ENCODE results near the gene CD3D. TPM values are rescaled to one million over a fixed set of nuclear protein-coding genes. Genes with fewer than 3 reads are reported as not detected.

Gene CD3D
- total and polyA plus RNA-seq, 7 donors, result 1.4 to 57.0 (median 2.1) TPM; not detected in 3

DNA sequence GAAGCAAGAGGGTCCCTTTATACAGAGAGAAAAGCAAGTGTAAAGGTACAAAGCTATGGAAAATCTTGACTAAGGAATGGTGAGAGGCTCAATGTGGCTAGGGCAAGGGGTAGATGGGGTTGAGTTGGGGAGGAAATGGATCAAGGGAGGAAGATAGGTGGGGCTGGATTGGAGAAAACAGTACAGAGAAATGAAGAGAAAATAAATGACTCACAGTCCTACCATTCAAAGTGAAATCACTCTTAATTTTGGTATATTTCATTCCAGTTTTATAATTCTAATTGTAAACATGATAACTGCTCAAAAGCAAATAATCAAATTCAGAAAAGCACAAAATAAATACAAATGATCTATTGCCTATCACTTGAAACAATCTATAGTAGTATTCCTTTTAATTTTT lies 33.5 kb upstream of the CD3D start:
- intact Hi-C loops (cut with DNase I), result no loop called here
- Histone ChIP-seq H3K36me3 (peaks cover 38 to 100% (median 64%) of the 10 kb centered on the region in 4 donors), H3K4me1 (no peaks in the 10 kb centered on the region), H3K27me3 (no peaks in the 10 kb centered on the region), H3K4me3 (no peak overlapping the region), H3K9me3 (no peaks in the 10 kb centered on the region), H3K27ac (no peak overlapping the region)
- TF ChIP-seq POLR2A (IDR thresholded peaks at IDR 0.05), result no peak
- no peak for TF ChIP-seq POLR2AphosphoS5 (IDR thresholded peaks at IDR 0.05)
- TF ChIP-seq EP300 (IDR thresholded peaks at IDR 0.05), result no peak
- no peak for DNase-seq

DNA sequence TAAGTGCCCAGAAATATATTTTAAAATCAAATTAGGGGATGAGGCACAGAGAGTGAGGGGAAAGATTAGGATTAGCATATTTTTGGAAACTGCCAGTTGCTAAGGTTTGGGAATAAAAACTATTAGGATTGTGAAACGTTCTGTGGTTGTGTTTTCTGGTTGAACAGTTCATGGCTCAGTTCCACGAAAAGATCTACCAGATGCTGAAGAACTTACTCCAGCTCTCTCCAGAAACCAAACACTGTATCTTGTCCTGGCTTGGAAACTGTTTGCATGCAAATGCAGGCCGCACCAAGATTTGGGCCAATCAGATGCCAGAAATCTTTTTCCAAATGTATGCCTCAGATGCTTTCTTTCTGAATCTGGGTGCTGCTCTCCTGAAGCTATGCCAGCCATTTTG lies 32.2 kb upstream of the CD3D start:
- no peak overlapping the region for H3K27ac ChIP-seq
- 85 to 87% methylated on average over 3 of the region's 3 CpGs for WGBS, 2 donors
- no peaks in the 10 kb centered on the region for H3K4me1 ChIP-seq
- DNase-seq, result no peak
- intact Hi-C loops (cut with DNase I), result no loop called here
- peaks cover 36 to 100% (median 70%) of the 10 kb centered on the region in 4 donors for H3K36me3 ChIP-seq
- H3K9me3 ChIP-seq, result no peaks in the 10 kb centered on the region
- TF ChIP-seq POLR2A (IDR thresholded peaks at IDR 0.05) (no peak), POLR2AphosphoS5 (IDR thresholded peaks at IDR 0.05) (no peak), EP300 (IDR thresholded peaks at IDR 0.05) (no peak)
- TF ChIP-seq, protein P1, sequence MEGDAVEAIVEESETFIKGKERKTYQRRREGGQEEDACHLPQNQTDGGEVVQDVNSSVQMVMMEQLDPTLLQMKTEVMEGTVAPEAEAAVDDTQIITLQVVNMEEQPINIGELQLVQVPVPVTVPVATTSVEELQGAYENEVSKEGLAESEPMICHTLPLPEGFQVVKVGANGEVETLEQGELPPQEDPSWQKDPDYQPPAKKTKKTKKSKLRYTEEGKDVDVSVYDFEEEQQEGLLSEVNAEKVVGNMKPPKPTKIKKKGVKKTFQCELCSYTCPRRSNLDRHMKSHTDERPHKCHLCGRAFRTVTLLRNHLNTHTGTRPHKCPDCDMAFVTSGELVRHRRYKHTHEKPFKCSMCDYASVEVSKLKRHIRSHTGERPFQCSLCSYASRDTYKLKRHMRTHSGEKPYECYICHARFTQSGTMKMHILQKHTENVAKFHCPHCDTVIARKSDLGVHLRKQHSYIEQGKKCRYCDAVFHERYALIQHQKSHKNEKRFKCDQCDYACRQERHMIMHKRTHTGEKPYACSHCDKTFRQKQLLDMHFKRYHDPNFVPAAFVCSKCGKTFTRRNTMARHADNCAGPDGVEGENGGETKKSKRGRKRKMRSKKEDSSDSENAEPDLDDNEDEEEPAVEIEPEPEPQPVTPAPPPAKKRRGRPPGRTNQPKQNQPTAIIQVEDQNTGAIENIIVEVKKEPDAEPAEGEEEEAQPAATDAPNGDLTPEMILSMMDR (IDR thresholded peaks at IDR 0.05), result no peak
- no peaks in the 10 kb centered on the region for H3K27me3 ChIP-seq
- no peak overlapping the region for H3K4me3 ChIP-seq

DNA sequence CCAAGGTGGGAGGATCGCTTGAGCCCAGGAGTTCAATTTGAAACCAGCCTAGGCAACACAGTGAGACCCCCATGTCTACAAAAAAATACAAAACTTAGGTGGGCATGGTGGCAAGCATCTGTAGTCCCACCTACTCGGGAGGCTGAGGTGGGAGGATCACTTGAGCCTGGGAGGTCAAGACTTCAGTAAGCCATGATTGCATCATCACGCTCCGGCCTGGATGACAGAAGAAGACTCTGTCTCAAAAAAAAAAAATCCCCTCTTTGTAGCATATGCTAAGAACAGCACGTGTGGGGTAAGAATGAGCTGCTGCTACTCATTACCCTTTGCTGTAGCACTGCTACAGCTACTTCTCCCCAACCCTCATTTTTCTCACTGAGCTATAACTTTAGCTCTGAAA lies 31.4 kb upstream of the CD3D start:
- Histone ChIP-seq H3K36me3 (peaks cover 31 to 100% (median 68%) of the 10 kb centered on the region in 4 donors), H3K4me1 (no peaks in the 10 kb centered on the region), H3K27ac (no peak overlapping the region), H3K9me3 (no peaks in the 10 kb centered on the region), H3K27me3 (no peaks in the 10 kb centered on the region), H3K4me3 (no peak overlapping the region)
- DNase-seq, result no peak
- 96 to 97% methylated on average over 5 of the region's 5 CpGs for WGBS, 2 donors
- no peak for TF ChIP-seq POLR2A (IDR thresholded peaks at IDR 0.05)
- TF ChIP-seq EP300 (IDR thresholded peaks at IDR 0.05), result no peak
- TF ChIP-seq, protein P1 (IDR thresholded peaks at IDR 0.05), result no peak
- no peak for TF ChIP-seq POLR2AphosphoS5 (IDR thresholded peaks at IDR 0.05)
- intact Hi-C loops (cut with DNase I), result no loop called here

DNA sequence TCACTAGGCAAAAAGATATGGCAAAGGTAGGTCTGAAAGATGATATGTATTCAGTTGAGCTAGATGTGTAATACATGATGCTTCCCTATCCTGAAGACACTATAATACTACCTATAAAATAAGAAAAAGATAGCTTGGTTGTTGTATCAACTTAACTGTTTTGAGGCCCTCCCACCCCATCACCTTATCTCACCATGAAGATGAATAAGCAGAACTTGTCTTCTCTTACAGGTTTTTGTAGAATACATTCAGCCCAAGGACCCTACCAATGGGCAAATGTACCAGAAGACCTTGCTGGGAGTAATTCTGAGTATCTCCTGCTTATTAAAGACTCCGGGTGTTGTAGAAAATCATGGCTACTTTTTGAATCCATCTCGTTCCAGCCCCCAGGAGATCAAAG lies 30.8 kb upstream of the CD3D start:
- H3K36me3 ChIP-seq, result peaks cover 30 to 100% (median 70%) of the 10 kb centered on the region in 4 donors
- no peak overlapping the region for H3K27ac ChIP-seq
- no peaks in the 10 kb centered on the region for H3K27me3 ChIP-seq
- no peak overlapping the region for H3K4me3 ChIP-seq
- no peak for DNase-seq
- 93 to 96% methylated on average over 2 of the region's 2 CpGs for WGBS, 2 donors
- H3K9me3 ChIP-seq, result no peaks in the 10 kb centered on the region
- intact Hi-C loops (cut with DNase I), result no loop called here
- TF ChIP-seq POLR2A (IDR thresholded peaks at IDR 0.05) (no peak), POLR2AphosphoS5 (IDR thresholded peaks at IDR 0.05) (no peak), EP300 (IDR thresholded peaks at IDR 0.05) (no peak)
- TF ChIP-seq, protein P1 (IDR thresholded peaks at IDR 0.05), result no peak
- H3K4me1 ChIP-seq, result no peaks in the 10 kb centered on the region

DNA sequence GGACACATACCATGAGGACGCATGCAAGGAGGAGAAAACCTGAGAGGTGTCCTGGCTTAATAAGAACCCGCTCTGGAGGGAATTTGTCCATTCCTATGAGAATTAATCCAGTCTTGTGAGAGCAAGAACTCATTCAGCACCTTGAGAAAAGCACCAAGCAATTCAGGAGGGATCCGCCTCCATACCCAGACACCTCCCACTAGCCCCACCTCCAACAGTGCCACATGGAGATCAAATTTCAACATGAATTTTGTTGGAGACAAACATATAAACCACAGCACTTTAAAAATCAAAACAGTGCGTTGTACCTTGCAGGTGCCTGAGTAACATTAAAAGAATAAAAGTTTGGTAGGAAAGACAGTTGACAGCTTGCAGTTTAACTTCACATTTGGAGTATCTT lies 28.3 kb upstream of the CD3D start:
- no peaks in the 10 kb centered on the region for H3K27me3 ChIP-seq
- DNase-seq, result no peak
- no peak overlapping the region for H3K4me3 ChIP-seq
- TF ChIP-seq POLR2AphosphoS5 (IDR thresholded peaks at IDR 0.05) (no peak), EP300 (IDR thresholded peaks at IDR 0.05) (no peak), POLR2A (IDR thresholded peaks at IDR 0.05) (no peak)
- TF ChIP-seq, protein P1 (IDR thresholded peaks at IDR 0.05), result no peak
- no peaks in the 10 kb centered on the region for H3K9me3 ChIP-seq
- 93 to 97% methylated on average over 4 of the region's 4 CpGs for WGBS, 2 donors
- intact Hi-C loops (cut with DNase I), result no loop called here
- H3K27ac ChIP-seq, result no peak overlapping the region
- H3K36me3 ChIP-seq, result peaks cover 27 to 99% (median 74%) of the 10 kb centered on the region in 4 donors
- no peaks in the 10 kb centered on the region for H3K4me1 ChIP-seq
